ENCODE data around the gene GABPB2. TPM values are rescaled to one million over a fixed set of nuclear protein-coding genes. Genes with fewer than 3 reads are reported as not detected.

Gene GABPB2
- total RNA-seq = 10.8 and 19.3 TPM in 2 replicates

DNA sequence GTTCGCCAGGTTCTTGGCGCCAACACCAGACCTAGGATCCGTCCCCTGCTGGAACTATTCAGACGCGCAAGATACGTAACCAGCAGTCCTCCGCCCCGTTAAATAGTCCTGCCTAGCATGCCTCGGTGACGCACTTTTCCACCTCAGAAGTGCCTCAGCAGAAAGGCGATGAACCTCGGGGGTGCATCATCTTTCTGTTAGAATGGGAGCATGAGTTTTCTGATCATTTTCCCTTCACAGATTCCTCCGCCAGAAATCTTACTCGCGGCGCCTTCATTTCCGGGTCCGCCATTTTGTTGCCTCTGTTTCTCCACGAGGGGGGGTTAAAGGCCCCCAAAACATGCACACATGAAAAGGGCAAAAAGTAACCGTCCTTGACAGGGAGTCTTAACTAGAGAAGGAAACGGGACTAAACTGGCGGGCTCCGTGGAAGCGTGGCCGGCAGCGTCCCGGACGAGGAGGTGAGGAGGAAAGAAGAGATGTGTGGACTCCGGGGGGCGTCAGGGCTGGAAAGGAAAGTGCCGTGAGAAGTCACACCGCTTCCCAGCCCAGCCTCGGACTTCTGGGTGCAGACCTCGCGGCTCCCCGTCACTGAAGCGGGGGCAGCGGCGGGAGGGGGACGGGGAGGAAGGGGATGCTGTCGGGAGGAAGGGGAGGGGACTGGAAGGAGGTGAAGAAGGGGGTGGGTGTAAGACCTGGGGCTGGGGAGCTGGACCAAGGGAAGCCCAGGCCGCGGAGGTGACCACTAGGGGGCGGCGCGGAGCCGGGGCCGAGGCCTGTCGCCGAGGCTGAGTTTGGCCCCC is at the start of gene GABPB2:
TSS of gene GABPB2 (plus strand) at position 288 of the 803 bp plus-strand sequence. CDS start 17,429 bp downstream, outside the sequence.
- Histone ChIP-seq H3K4me3 (ENCODE audit: low read depth, low read length) (peak within 1 kb of the TSS; percentile 72), H3K36me3 (ENCODE audit: control insufficient read depth, insufficient read depth, low read length) (no peaks in the 10 kb centered on the region), H3K27me3 (ENCODE audit: control insufficient read depth, insufficient read depth, low read length) (no peaks in the 10 kb centered on the region)
- TF ChIP-seq, protein P1, sequence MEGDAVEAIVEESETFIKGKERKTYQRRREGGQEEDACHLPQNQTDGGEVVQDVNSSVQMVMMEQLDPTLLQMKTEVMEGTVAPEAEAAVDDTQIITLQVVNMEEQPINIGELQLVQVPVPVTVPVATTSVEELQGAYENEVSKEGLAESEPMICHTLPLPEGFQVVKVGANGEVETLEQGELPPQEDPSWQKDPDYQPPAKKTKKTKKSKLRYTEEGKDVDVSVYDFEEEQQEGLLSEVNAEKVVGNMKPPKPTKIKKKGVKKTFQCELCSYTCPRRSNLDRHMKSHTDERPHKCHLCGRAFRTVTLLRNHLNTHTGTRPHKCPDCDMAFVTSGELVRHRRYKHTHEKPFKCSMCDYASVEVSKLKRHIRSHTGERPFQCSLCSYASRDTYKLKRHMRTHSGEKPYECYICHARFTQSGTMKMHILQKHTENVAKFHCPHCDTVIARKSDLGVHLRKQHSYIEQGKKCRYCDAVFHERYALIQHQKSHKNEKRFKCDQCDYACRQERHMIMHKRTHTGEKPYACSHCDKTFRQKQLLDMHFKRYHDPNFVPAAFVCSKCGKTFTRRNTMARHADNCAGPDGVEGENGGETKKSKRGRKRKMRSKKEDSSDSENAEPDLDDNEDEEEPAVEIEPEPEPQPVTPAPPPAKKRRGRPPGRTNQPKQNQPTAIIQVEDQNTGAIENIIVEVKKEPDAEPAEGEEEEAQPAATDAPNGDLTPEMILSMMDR (IDR thresholded peaks at IDR 0.05; ENCODE audit: insufficient read depth, low read length, severe bottlenecking) = peak; percentile 95
- peak; percentile 87 for DNase-seq (ENCODE audit: low read depth)
- no peak for FAIRE-seq

DNA sequence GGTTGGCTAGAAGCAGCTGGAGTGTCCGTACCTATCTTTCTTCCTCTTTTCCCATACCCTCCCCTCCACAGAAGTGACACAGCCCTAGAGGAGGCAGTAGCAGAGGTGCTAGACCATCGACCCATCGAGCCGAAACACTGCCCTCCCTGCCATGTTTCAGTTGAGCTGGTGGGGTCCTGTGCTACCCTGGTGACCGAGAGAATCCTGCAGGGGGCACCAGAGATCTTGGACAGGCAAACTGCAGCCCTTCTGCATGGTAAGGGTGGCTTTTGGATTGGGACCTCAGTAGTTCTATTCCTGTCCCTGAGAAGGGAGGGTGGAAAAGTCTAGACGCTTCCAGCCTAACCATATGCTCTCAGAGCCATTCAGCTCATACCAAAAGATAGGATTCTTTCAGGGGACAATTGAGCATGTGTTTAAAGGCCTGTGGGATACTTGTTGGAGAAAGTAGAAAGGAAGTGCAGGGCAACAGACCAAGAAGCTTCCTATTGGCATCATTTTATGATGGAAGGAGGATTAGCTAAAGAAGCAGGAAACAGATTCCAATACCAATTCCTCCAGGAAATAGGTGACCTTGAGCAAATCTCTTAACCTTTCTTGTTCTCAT is 45.9 kb upstream of the GABPB2 start:
- TF ChIP-seq, protein P1 (IDR thresholded peaks at IDR 0.05; ENCODE audit: insufficient read depth, low read length, severe bottlenecking) = peak; percentile 83
- Histone ChIP-seq H3K4me3 (ENCODE audit: low read depth, low read length) (no peak overlapping the region), H3K27me3 (ENCODE audit: control insufficient read depth, insufficient read depth, low read length) (no peaks in the 10 kb centered on the region), H3K36me3 (ENCODE audit: control insufficient read depth, insufficient read depth, low read length) (peaks cover 4% of the 10 kb centered on the region)
- peak; percentile 64 for DNase-seq (ENCODE audit: low read depth)
- peak; percentile 13 for FAIRE-seq

DNA sequence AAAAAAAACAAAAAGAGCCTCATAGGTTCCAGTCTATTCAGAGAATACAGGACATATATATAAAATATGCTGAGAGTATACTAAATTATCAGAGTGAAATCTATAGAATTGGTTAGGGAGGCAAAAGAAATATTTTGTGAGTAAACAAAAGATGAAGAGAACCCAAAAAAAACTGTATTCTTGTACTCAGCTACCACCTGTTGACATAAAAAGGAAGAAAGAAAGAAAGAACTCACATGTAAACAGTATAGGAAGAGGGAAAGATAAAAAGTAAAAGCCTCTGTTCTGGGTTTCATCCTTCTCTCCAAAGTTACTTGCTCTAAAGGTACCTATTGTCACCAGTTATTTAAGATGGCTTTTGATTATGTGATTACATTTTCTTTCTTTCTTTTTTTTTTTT is 44.1 kb upstream of the GABPB2 start:
- FAIRE-seq (no peak), DNase-seq (ENCODE audit: low read depth) (no peak)
- TF ChIP-seq, protein P1 (IDR thresholded peaks at IDR 0.05; ENCODE audit: insufficient read depth, low read length, severe bottlenecking) = no peak
- Histone ChIP-seq H3K27me3 (ENCODE audit: control insufficient read depth, insufficient read depth, low read length) (no peaks in the 10 kb centered on the region), H3K36me3 (ENCODE audit: control insufficient read depth, insufficient read depth, low read length) (peaks cover 4% of the 10 kb centered on the region), H3K4me3 (ENCODE audit: low read depth, low read length) (no peak overlapping the region)

DNA sequence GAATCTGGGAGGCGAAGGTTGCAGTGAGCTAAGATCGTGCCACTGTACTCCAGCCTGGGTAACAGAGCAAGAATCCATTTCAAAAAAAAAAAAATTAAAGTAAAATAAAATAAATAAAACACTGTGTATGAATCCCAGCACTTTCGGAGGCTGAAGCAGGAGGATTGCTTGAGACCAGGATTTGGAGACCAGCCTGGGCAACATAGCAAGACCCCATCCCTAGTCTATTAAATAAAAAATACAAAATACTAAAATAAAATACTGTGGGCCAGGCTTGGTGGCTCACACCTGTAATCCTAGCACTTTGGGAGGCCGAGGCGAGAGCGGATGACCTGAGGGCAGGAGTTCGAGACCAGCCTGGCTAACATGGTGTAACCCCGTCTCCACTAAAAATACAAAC is 38.4 kb upstream of the GABPB2 start:
- TF ChIP-seq, protein P1 (IDR thresholded peaks at IDR 0.05; ENCODE audit: insufficient read depth, low read length, severe bottlenecking) = no peak
- DNase-seq (ENCODE audit: low read depth) (no peak), FAIRE-seq (no peak)
- no peak overlapping the region for H3K4me3 ChIP-seq (ENCODE audit: low read depth, low read length)
- H3K36me3 ChIP-seq (ENCODE audit: control insufficient read depth, insufficient read depth, low read length) = peaks cover 3% of the 10 kb centered on the region
- H3K27me3 ChIP-seq (ENCODE audit: control insufficient read depth, insufficient read depth, low read length) = no peaks in the 10 kb centered on the region

DNA sequence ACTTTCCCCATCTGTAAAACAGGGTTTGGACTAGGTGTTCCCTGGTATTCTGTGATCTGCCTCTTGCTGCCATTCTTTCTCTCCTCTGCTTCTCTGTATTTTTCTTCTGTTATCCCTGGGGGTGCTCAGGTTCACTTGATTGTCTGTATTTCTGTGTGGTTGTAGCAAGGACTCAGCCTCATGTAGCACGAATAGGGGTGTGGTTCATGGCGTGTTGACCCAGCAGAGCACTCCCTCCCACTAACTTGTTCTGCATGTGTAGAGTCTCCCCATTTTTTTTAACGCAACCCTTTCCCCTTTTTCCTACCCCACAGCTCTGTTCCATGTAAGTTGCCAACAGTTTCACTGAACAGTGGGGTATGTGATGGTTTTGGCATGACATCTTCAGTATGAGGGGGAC is 35.4 kb upstream of the GABPB2 start:
- FAIRE-seq = no peak
- DNase-seq (ENCODE audit: low read depth) = no peak
- no peak overlapping the region for H3K4me3 ChIP-seq (ENCODE audit: low read depth, low read length)
- TF ChIP-seq, protein P1 (IDR thresholded peaks at IDR 0.05; ENCODE audit: insufficient read depth, low read length, severe bottlenecking) = no peak
- H3K36me3 ChIP-seq (ENCODE audit: control insufficient read depth, insufficient read depth, low read length) = peaks cover 2% of the 10 kb centered on the region
- H3K27me3 ChIP-seq (ENCODE audit: control insufficient read depth, insufficient read depth, low read length) = no peaks in the 10 kb centered on the region

Measured in bronchial epithelial cell (primary cell).